Ovary (tissue), 9 donors: ENCODE data around the gene DLG5. TPM values are rescaled to one million over a fixed set of nuclear protein-coding genes. Genes with fewer than 3 reads are reported as not detected.

Source experiments
- DNase-seq, 5 donors: peaks; one replicate each; pipeline ENCODE4 v3.0.0-alpha.2; 2019 to 2020
- H3K27ac ChIP-seq, 2 donors: fragments of 200-600 bp; one replicate each; pipeline versions ENCODE4 v1.5.1 to v1.8.0; 2019 to 2022
- H3K27me3 ChIP-seq: fragments of 200-600 bp; one replicate; pipeline ENCODE4 v1.8.0; 2022
- H3K36me3 ChIP-seq: fragments of 200-600 bp; sonication (generic); one replicate; pipeline ENCODE4 v1.5.1; 2019
- H3K4me1 ChIP-seq: one replicate; pipeline ENCODE4 v1.8.1; 2013; ENCODE audit warnings: mild to moderate bottlenecking, moderate library complexity; ENCODE audit not compliant: insufficient read depth
- H3K4me3 ChIP-seq: fragments of 200-600 bp; sonication (generic); one replicate; pipeline ENCODE4 v1.5.1; 2017
- H3K9me3 ChIP-seq, 2 donors: fragments of 200-600 bp in 1 of 2; sonication (generic) in 1 of 2; one replicate each; pipeline versions ENCODE4 v1.5.1 to v1.8.1; 2013 to 2019; ENCODE audit warnings: mild to moderate bottlenecking in 1 of 2, moderate library complexity in 1 of 2
- CTCF ChIP-seq, 3 donors: fragments of 450-650 bp in 2 of 3; fragments of 200-600 bp in 1 of 3; IDR thresholded peaks; one replicate each; pipeline versions ENCODE4 v1.5.1 to v1.8.0; 2016 to 2022; ENCODE audit warnings: antibody characterized with exemption in 3 of 3, mild to moderate bottlenecking in 1 of 3
- EP300 ChIP-seq: sonication (generic); formaldehyde crosslinking; IDR thresholded peaks from one replicate; pipeline ENCODE4 v1.6.1; 2017; ENCODE audit warnings: antibody characterized with exemption
- POLR2A ChIP-seq: fragments of 450-650 bp; IDR thresholded peaks from one replicate; pipeline ENCODE4 v1.6.1; 2017; ENCODE audit warnings: antibody characterized with exemption, mild to moderate bottlenecking, moderate library complexity
- WGBS, 3 donors: extraction: QIAGEN DNeasy Blood & Tissue Kit in 1 of 3; methylation state at CpG; one replicate each; pipeline versions ENCODE4 v1.1.5 to v1.1.7; 2013 to 2017; 5-methylcytosine and 5-hydroxymethylcytosine counted together
- intact Hi-C, 4 donors: fragments of 100-400 bp; cut with DNase I; formaldehyde crosslinking; loops; one replicate each; pipeline versions ENCODE4 v1.11.0 to v1.15.1; 2022 to 2023
- polyA plus RNA-seq, 2 donors: library from polyadenylated mRNA; stranded (reverse); fragments of 200-250 nt in 1 of 2; fragments of 350-450 nt in 1 of 2; fragmentation: Illumina TruSeq in 1 of 2; extraction: RNeasy Lipid Tissue Mini Kit (QIAGEN cat#74804) in 1 of 2; gene quantifications; one replicate each; pipeline ENCODE4 v1.2.3, GENCODE V29; 2013 to 2014
- total RNA-seq, 7 donors: library from RNA; depleted of rRNA in 2 of 7; stranded (reverse); fragments of >200 nt in 2 of 7; fragmentation: NEBNext Ultra II Directional in 3 of 7; extraction: Animal tissue kit (Norgen Biotek cat#: 25700) in 3 of 7; gene quantifications; one replicate each; pipeline versions ENCODE4 v1.1.0 to v1.2.4, GENCODE V29; 2016 to 2023
- donor health status: DM: no; HTN: no; CAD: no; lungs with moderate emphysema.
- donor health status: DM: no; HTN: no; CAD: no.
- donor health status: Bipolar disorder and iron deficiency.
- donor health status: DM: yes; HTN: yes; CAD: no.
- donor health status: DM: no; HTN: no; CAD: no.
- donor health status: DM: yes; HTN: yes; CAD: no.

DLG5 gene
- total and polyA plus RNA-seq, 9 donors, result 29.1 to 71.9 (median 42.8) TPM

DNA sequence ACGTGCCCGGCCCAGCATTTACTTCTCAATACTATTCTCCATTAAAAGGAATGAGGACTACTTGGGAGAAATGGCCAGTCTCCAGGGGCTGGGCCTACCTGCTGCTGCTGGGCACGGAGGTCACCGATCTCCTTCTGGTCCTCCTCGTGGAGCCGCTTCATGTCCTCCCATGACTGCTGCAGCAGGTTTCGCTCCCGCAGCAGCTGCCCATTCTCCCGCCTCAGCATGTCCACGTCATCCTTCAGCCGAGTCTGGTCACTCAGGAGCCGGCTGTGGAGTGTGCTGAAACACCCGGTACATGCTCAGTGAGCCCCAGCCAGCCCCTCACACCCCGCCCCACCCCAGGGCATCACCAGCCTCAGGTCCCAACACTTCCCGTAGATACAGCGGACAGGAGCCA, 73.3 kb downstream of the DLG5 start:
- no peaks in the 10 kb centered on the region for H3K36me3 ChIP-seq
- H3K4me3 ChIP-seq, result no peak overlapping the region
- H3K9me3 ChIP-seq, result no peaks in the 10 kb centered on the region
- 96 to 97% (median 97%) methylated on average over 16 of the region's 16 CpGs for WGBS, 3 donors
- H3K27ac ChIP-seq, result no peak overlapping the region
- H3K4me1 ChIP-seq, result peaks cover 1% of the 10 kb centered on the region
- no peaks in the 10 kb centered on the region for H3K27me3 ChIP-seq
- TF ChIP-seq POLR2A, result no peak
- no peak for TF ChIP-seq CTCF (IDR thresholded peaks at IDR 0.05)
- TF ChIP-seq EP300, result no peak
- intact Hi-C loops, result no loop called here
- DNase-seq, result no peak

DNA sequence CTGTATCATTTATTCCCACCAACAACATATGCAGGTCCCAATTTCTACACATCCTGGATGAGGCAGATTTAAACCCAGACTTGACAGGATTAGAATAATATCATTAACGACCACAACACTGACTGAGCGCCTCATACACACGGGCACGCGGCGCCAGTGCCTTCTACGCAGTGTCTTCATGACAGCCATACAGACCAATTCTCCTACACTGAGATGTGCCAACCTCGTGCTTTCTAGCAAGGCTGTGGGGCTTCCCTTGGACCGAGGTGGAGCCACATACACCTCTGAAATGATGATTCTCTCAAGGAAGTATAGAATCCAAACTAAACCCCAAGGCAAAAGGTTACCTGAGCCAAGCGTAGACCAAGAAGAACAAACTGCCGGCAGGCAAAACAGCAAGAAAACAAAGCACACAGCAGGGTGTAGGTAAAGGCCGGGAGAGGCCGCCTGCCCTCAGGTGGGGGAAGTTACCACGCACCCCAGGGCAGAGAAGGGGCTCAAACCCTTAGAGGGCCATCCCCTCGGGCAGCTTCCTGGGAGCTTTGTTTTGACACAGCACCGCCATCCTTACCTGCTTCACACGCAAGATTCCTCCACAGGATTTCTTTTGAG, 75.8 kb downstream of the DLG5 start:
- Histone ChIP-seq H3K27me3 (no peaks in the 10 kb centered on the region), H3K4me1 (peaks cover 6% of the 10 kb centered on the region), H3K4me3 (no peak overlapping the region), H3K27ac (no peak overlapping the region), H3K9me3 (no peaks in the 10 kb centered on the region), H3K36me3 (no peaks in the 10 kb centered on the region)
- intact Hi-C loops, result no loop called here
- no peak for TF ChIP-seq EP300
- TF ChIP-seq CTCF (IDR thresholded peaks at IDR 0.05), result no peak
- TF ChIP-seq POLR2A, result no peak
- DNase-seq, result no peak
- WGBS, 3 donors, result 89 to 94% (median 90%) methylated on average over 17 of the region's 17 CpGs

DNA sequence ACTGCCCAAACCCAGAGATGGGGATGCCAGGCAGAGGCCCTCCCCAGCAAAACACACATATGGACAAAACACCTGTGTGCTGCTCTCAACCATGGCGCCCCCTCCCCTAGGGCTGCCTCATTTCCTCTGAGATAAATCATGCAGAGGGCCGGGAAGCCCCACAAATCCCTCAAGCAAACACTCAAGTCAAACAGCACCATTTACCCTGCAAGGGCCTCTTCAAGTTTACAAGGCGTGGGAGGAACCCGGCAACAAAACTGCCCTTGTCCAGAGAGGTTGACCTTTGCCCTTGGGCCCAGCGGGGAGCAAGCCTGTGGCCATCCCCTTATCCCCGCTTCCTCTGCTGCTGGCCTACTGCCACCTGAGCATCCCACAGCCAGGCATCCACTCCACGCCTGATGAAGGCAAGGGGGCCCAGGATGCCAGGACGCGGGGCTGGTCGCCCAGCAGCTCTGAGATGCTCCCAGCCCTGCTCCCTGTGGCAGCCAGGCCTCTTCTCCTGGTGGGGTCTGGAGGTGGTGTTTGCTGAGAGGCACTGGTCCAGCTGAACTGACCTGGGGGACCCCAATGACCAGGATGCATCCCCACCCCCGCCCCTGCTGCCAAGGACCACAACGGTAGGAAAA, 77.4 kb downstream of the DLG5 start:
- Histone ChIP-seq H3K4me3 (no peak overlapping the region), H3K27ac (no peak overlapping the region), H3K9me3 (no peaks in the 10 kb centered on the region), H3K36me3 (no peaks in the 10 kb centered on the region), H3K4me1 (peaks cover 6% of the 10 kb centered on the region), H3K27me3 (no peaks in the 10 kb centered on the region)
- TF ChIP-seq EP300 (no peak), CTCF (IDR thresholded peaks at IDR 0.05) (no peak), POLR2A (no peak)
- DNase-seq, result peak in 2 of 5 donors; percentile 41 to 59
- intact Hi-C loops, result loop anchor here (5.0 to 10.0 kb wide), 5 partner anchors 76 to 178 kb away; partner anchors contain the start of genes DLG5 (in 1 of the 4) and POLR3A (in 1 of the 4)
- WGBS, 3 donors, result 60 to 71% (median 70%) methylated on average over 9 to 12 of the region's 12 CpGs

DNA sequence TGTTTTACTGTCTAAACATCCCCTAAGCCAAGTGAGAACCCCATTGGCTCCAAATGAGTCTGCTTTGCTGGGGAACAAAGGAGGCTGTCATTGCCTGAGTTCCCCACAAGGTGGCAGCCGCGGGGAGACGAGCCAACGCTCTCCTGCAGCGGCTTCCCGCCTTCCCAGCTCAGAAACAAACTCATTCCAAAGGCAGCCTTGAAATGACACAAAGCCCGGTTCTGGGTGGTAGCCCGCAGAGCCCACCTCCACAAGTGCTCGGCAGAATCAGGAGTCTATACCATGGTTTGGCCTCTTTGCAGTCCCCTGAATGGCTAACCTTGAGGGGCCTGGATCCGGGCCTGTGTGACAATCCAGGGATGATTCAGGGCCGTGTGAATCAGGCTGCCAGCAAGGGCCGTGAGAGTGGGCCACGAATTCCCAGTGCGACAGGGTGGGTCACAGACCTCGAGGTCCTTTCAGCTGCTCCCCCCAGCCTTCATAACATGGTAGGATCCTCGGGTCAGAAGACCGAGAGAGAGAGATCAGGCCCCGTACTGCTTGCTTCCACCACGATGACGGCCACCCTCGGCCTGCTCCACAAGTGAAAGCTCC, 79.7 kb downstream of the DLG5 start:
- H3K36me3 ChIP-seq, result no peaks in the 10 kb centered on the region
- H3K4me1 ChIP-seq, result peaks cover 6% of the 10 kb centered on the region
- H3K9me3 ChIP-seq, result no peaks in the 10 kb centered on the region
- intact Hi-C loops, result loop anchor here (2.0 to 10.0 kb wide), 6 partner anchors 78 to 182 kb away; partner anchors contain the start of genes POLR3A (in 2 of the 4) and DLG5 (in 1 of the 4)
- no peak overlapping the region for H3K4me3 ChIP-seq
- H3K27ac ChIP-seq, result peak overlapping the region; percentile 32 to 68
- WGBS, 3 donors, result 10 to 21% (median 18%) methylated on average over 21 of the region's 21 CpGs
- no peak for TF ChIP-seq POLR2A
- no peak for TF ChIP-seq EP300
- peak; percentile 91 to 96 (median 94) for TF ChIP-seq CTCF (IDR thresholded peaks at IDR 0.05)
- H3K27me3 ChIP-seq, result no peaks in the 10 kb centered on the region
- peak; percentile 75 to 90 (median 86) for DNase-seq
